IPS DF 4.7 (cell line): ENCODE data around the gene ESR1.
"Not testable (repeated sequence)": the region's sequence is repeated elsewhere in the genome, so short reads cannot be mapped to it uniquely, and the experiment has no call there.

Source experiments
- DNase-seq: peaks from one replicate; pipeline ENCODE4 v3.0.0-alpha.2; 2013; ENCODE audit warnings: low spot score; ENCODE audit errors: extremely low read depth

ESR1 gene

GRCh38 chr6:152050451-152051195 is 243.1 kb downstream of the ESR1 start:
- DNase-seq = no peak

- DNase-seq = no peak
Observed at GRCh38 chr6:152052061-152052460, 244.6 kb downstream of the ESR1 start.

GRCh38 chr6:152053332-152053731 is 245.8 kb downstream of the ESR1 start:
- no peak for DNase-seq

- no peak for DNase-seq
Observed at GRCh38 chr6:152054441-152054840, 247.0 kb downstream of the ESR1 start.

GRCh38 chr6:152055517-152055916 is 248.0 kb downstream of the ESR1 start:
- DNase-seq = no peak

GRCh38 chr6:152057832-152058498 is 250.5 kb downstream of the ESR1 start:
- DNase-seq = no peak

GRCh38 chr6:152059909-152060308 is 252.4 kb downstream of the ESR1 start:
- DNase-seq = no peak

GRCh38 chr6:152062476-152062875 is 255.0 kb downstream of the ESR1 start:
- DNase-seq = no peak

GRCh38 chr6:152063170-152063921 is 255.9 kb downstream of the ESR1 start:
- DNase-seq = no peak

- DNase-seq = no peak
Observed at GRCh38 chr6:152068622-152069261, 261.3 kb downstream of the ESR1 start.

GRCh38 chr6:152070556-152070955 is 263.1 kb downstream of the ESR1 start:
- DNase-seq = no peak

DNA sequence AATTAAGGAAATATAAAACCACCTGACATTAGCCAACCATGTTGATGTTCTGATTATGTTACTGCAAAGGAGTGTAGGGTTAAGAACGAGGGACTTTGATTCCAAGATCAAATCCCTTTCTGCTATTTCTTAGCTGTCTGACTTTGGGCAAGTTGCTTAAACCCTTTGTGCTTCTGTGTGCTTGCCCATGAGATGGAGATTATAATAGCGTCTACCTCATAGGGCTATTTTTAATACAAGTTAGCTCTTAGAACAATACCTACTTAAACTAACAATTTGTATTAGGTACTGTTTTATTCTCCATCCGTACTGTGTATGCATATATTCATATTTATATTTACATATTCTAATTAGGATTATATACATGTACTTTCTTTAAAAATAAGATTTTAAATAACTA is 263.8 kb downstream of the ESR1 start:
- no peak for DNase-seq

GRCh38 chr6:152071843-152072242 is 264.4 kb downstream of the ESR1 start:
- no peak for DNase-seq

- DNase-seq = not testable (repeated sequence)
Observed at GRCh38 chr6:152076242-152076641, 268.8 kb downstream of the ESR1 start.

GRCh38 chr6:152078001-152078400 is 270.5 kb downstream of the ESR1 start:
- DNase-seq = no peak

- no peak for DNase-seq
Observed at GRCh38 chr6:152078804-152079203, 271.3 kb downstream of the ESR1 start.

DNA sequence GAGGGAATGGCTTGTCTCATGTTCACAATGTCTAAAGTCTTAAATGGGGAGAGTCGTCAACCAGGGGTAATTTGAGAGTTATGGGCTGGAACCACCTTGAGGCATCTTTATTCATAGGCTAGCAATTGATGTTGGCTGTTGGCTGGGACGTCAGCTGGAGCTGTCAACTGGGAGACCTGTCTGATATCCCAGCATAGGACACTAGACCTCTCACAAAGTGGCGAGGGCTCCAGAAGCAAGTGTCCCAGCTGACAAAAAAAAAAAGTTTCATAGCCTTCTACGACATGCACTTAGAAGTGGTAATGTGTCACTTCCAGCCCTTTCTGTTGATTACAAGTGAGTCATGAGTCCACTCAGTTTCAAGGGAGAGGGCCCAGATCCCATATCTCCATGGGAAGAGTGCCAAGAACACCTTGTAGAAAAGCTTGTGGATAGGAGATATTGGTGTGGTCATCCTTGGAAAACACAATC is 278.0 kb downstream of the ESR1 start:
- no peak for DNase-seq

GRCh38 chr6:152086223-152086873 is 278.9 kb downstream of the ESR1 start:
- DNase-seq = no peak

DNA sequence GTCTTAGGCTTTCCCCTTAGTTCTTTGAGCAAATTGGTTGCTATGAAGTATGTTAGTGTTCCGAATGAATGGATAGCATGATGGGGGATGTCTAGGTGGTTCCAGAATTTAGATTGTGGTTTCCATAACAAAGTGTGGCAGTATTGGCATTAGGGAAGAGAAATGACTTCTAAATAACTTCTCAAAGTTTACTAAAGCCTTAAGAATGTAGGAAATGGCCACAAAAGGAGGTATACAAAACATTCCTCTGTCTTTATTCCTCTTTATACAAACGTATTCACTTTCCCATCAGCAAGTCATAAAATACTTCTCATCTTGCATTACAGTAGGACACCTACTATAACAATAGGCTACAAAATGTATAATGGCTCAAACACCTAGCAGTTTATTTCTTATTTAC is 279.6 kb downstream of the ESR1 start:
- DNase-seq = no peak

DNA sequence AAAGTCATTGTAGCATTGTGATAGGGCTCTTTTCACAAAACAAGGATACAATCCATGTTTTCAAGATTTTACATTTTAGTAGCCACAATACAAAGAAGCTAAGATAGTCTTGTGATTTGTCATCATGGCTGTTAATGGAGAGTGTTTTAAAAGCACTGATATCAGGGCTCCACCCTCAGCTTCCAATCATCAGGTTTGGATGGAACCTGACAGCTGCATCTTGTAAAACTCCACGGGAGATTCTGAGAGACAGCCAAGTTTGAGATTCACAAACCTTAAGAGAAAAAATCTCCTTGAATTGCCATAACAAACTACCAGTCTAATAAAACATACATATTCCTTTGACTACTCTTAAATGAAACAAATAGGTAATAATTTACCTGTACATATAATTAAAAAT is 280.2 kb downstream of the ESR1 start:
- no peak for DNase-seq

DNA sequence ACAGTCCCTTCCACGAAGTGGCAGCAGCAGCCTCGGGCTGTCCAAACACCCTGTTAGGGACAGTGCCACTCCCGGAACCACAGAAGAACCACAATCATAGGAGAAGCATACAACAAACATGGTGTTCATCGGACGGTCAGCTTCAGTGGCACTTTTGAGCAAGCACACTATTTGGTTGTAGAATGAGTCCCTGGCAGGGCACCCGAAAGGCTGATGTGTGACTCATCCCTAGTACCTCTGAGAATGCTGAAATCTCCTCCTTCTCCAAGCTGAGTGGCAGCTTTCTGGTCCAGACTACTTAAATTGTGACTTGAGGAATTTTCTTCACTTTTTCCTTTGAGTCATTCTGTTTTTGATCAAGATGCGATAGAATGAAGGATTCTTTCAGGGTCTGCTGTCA is 282.5 kb downstream of the ESR1 start:
- DNase-seq = no peak
